ENCODE data around the gene ALDH1B1.

The ALDH1B1 gene

GRCh38 chr9:38421498-38422211 lies 29.2 kb downstream of the ALDH1B1 start:
- peaks cover 26% of the 10 kb centered on the region for H3K27me3 ChIP-seq (ENCODE audit: insufficient read depth, poor library complexity, severe bottlenecking)
- TF ChIP-seq CTCF (IDR thresholded peaks at IDR 0.05; ENCODE audit: poor library complexity, severe bottlenecking), result no peak
- H3K4me1 ChIP-seq (ENCODE audit: insufficient read depth, poor library complexity, severe bottlenecking), result no peaks in the 10 kb centered on the region
- H3K4me3 ChIP-seq (ENCODE audit: severe bottlenecking), result no peak overlapping the region
- ATAC-seq (ENCODE audit: low read depth) (no peak), DNase-seq (ENCODE audit: low spot score) (no peak)
- no peak overlapping the region for H3K27ac ChIP-seq (ENCODE audit: poor library complexity, severe bottlenecking)
- H3K36me3 ChIP-seq (ENCODE audit: low read depth), result no peaks in the 10 kb centered on the region
- no peaks in the 10 kb centered on the region for H3K9me3 ChIP-seq (ENCODE audit: severe bottlenecking)

- H3K27ac ChIP-seq (ENCODE audit: poor library complexity, severe bottlenecking), result no peak overlapping the region
- H3K4me3 ChIP-seq (ENCODE audit: severe bottlenecking), result no peak overlapping the region
- no peaks in the 10 kb centered on the region for H3K36me3 ChIP-seq (ENCODE audit: low read depth)
- TF ChIP-seq CTCF (IDR thresholded peaks at IDR 0.05; ENCODE audit: poor library complexity, severe bottlenecking), result no peak
- H3K27me3 ChIP-seq (ENCODE audit: insufficient read depth, poor library complexity, severe bottlenecking), result peaks cover 26% of the 10 kb centered on the region
- ATAC-seq (ENCODE audit: low read depth), result no peak
- no peak for DNase-seq (ENCODE audit: low spot score)
- no peaks in the 10 kb centered on the region for H3K4me1 ChIP-seq (ENCODE audit: insufficient read depth, poor library complexity, severe bottlenecking)
- H3K9me3 ChIP-seq (ENCODE audit: severe bottlenecking), result no peaks in the 10 kb centered on the region
These were observed 30.2 kb downstream of the ALDH1B1 start for GRCh38 chr9:38422555-38423260.

- H3K27ac ChIP-seq (ENCODE audit: poor library complexity, severe bottlenecking), result no peak overlapping the region
- H3K27me3 ChIP-seq (ENCODE audit: insufficient read depth, poor library complexity, severe bottlenecking), result peaks cover 26% of the 10 kb centered on the region
- no peaks in the 10 kb centered on the region for H3K9me3 ChIP-seq (ENCODE audit: severe bottlenecking)
- DNase-seq (ENCODE audit: low spot score) (no peak), ATAC-seq (ENCODE audit: low read depth) (no peak)
- H3K4me1 ChIP-seq (ENCODE audit: insufficient read depth, poor library complexity, severe bottlenecking), result no peaks in the 10 kb centered on the region
- H3K36me3 ChIP-seq (ENCODE audit: low read depth), result no peaks in the 10 kb centered on the region
- no peak for TF ChIP-seq CTCF (IDR thresholded peaks at IDR 0.05; ENCODE audit: poor library complexity, severe bottlenecking)
- H3K4me3 ChIP-seq (ENCODE audit: severe bottlenecking), result peak overlapping the region; percentile 37
These were observed 30.9 kb downstream of the ALDH1B1 start for GRCh38 chr9:38423273-38423972.

GRCh38 chr9:38423973-38424843 lies 31.7 kb downstream of the ALDH1B1 start, which contains the start of gene IGFBPL1:
IGFBPL1 (minus strand) TSS chr9:38424454; CDS start chr9:38424424, 30 bp downstream.
- no peak for TF ChIP-seq CTCF (IDR thresholded peaks at IDR 0.05; ENCODE audit: poor library complexity, severe bottlenecking)
- H3K4me1 ChIP-seq (ENCODE audit: insufficient read depth, poor library complexity, severe bottlenecking), result no peaks in the 10 kb centered on the region
- H3K9me3 ChIP-seq (ENCODE audit: severe bottlenecking), result no peaks in the 10 kb centered on the region
- peak within 1 kb of the TSS; percentile 37 for H3K4me3 ChIP-seq (ENCODE audit: severe bottlenecking)
- ATAC-seq (ENCODE audit: low read depth) (peak; percentile 84), DNase-seq (ENCODE audit: low spot score) (no peak)
- no peak within 1 kb of the TSS for H3K27ac ChIP-seq (ENCODE audit: poor library complexity, severe bottlenecking)
- peaks cover 26% of the 10 kb centered on the region for H3K27me3 ChIP-seq (ENCODE audit: insufficient read depth, poor library complexity, severe bottlenecking)
- no peaks in the 10 kb centered on the region for H3K36me3 ChIP-seq (ENCODE audit: low read depth)
